Measurements from ENCODE around the gene ERBB4.

The ERBB4 gene

GRCh38 chr2:211996857-211997256, 541.7 kb downstream of the ERBB4 start:
- TF ChIP-seq ZFX (IDR thresholded peaks at IDR 0.05; ENCODE audit: borderline replicate concordance), result no peak
- TF ChIP-seq CTCF (IDR thresholded peaks at IDR 0.05), result no peak

DNA sequence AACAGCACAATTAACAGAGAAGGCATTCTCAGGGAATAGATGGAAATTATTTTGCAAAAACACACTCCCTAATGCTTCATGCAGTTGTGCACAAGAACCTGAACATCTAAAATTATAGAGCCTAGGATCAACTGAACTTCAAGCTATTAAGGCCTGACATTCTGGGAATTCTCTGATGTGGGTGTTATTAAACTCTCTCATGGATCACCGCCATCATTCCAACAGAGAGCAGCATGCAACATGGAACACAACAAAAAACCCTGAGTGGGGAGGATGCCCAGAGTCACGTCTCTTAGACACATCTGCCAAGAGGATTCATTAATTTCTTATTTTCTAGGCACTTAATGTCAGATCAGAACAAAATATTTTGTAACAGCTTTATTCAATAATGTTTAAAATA, 543.8 kb downstream of the ERBB4 start:
- no peak for TF ChIP-seq ZFX (IDR thresholded peaks at IDR 0.05; ENCODE audit: borderline replicate concordance)
- no peak for TF ChIP-seq CTCF (IDR thresholded peaks at IDR 0.05)
- no peak overlapping the region for H3K27ac ChIP-seq

More at GRCh38 chr2:211996857-211997256, 541.7 kb downstream of the ERBB4 start:
- H3K27ac ChIP-seq, result no peak overlapping the region

DNA sequence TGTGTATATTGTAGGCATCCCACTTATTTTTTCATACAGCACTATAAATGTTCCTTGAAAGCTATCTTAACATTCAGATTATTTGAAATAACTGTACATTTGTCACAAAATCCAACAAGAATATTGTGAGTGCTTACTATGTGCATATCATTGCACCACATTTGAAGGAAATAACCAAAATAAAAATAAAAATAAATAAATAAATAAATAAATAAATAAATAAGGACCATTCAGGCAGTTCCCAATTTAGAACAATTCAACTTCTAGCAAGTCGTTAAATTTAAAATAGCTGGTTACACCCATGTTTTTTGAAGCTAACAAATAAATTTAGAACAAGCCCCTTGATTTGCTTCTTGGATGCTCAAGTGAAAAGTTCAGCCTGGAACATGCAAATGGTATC, 548.3 kb downstream of the ERBB4 start:
- H3K27ac ChIP-seq, result no peak overlapping the region
- no peak for TF ChIP-seq CTCF (IDR thresholded peaks at IDR 0.05)
- TF ChIP-seq ZFX (IDR thresholded peaks at IDR 0.05; ENCODE audit: borderline replicate concordance), result no peak

GRCh38 chr2:211986313-211986712, 552.3 kb downstream of the ERBB4 start:
- TF ChIP-seq ZFX (IDR thresholded peaks at IDR 0.05; ENCODE audit: borderline replicate concordance), result no peak
- TF ChIP-seq CTCF (IDR thresholded peaks at IDR 0.05), result no peak

DNA sequence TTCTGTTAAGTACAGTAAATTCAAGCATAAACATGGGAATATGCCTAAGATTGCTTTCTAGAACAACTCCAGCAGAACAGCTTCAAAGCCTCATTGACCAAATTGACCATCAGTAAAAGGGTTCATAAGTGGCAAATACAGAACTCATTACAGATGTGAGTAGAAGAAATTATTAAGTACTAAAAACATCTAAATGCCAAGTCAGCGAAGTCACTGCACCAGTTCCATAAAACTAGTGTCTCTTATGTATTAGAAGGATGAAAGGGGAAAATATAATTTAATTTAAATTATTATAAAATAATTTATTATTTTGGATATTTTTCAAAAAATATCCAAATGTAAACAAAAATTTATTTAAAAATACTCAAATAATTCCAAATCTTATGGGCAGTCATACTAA, 553.2 kb downstream of the ERBB4 start:
- TF ChIP-seq ZFX (IDR thresholded peaks at IDR 0.05; ENCODE audit: borderline replicate concordance) (no peak), CTCF (IDR thresholded peaks at IDR 0.05) (no peak)

More at GRCh38 chr2:211986313-211986712, 552.3 kb downstream of the ERBB4 start:
- no peak overlapping the region for H3K27ac ChIP-seq

DNA sequence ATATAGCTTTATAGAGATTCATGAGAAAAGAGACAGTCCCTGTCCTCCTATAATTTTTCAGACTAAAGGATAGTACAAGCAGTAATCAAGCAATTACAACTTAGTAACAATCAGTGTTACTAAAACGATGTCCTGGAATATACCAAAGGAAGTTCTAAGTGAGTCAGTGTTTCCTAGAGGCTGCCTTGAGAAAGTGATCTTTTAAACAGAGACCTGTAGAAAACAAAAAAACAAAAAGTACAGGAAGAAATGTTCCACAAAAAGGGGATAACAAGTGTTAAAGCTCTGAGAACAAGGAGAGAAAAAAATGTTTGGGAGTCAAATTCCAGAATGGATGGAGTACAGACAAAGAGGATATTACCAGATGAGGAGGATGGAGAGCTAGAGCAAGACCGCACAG, 556.4 kb downstream of the ERBB4 start:
- H3K27ac ChIP-seq, result no peak overlapping the region
- TF ChIP-seq ZFX (IDR thresholded peaks at IDR 0.05; ENCODE audit: borderline replicate concordance), result no peak
- no peak for TF ChIP-seq CTCF (IDR thresholded peaks at IDR 0.05)

More for the DNA sequence above, 553.2 kb downstream of the ERBB4 start:
- H3K27ac ChIP-seq, result no peak overlapping the region

DNA sequence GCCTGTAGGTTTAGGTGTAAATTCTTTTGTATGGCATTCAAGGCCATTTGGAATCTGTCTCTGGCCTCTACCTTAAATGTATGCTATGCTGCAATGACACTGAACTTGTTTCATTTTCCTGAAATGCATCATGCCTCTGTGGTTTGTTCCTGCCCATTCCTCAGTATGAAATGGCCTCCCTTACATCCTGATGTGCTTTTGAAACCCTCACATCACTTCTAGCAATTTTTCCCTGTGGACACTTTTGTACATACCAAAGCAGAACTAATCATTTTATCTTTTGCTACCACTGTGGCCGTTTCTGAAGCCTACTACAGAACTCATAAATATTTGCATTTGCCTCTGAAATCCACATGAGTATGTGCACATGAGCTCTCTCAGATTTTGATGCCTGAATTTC, 557.2 kb downstream of the ERBB4 start:
- no peak overlapping the region for H3K27ac ChIP-seq
- TF ChIP-seq CTCF (IDR thresholded peaks at IDR 0.05) (no peak), ZFX (IDR thresholded peaks at IDR 0.05; ENCODE audit: borderline replicate concordance) (no peak)

Data from 22Rv1 (cell line).